BLaER1 treated with 17β-estradiol and CSF1 and Interleukin-3, amounts not matched to agents 10 nM and 100 nM (cell line): ENCODE measurements around the gene SYNRG.

Source experiments
- H3K27ac ChIP-seq, 11 experiments: shearing (Covaris generic); formaldehyde crosslinking; 2 replicates each; pipeline ENCODE4 v1.8.1; 2022
- H3K27me3 ChIP-seq, 11 experiments: shearing (Covaris generic); formaldehyde crosslinking; 2 replicates each; pipeline ENCODE4 v1.8.1; 2022
- H3K36me3 ChIP-seq, 11 experiments: shearing (Covaris generic); formaldehyde crosslinking; 2 replicates each; pipeline ENCODE4 v1.8.1; 2022
- H3K4me1 ChIP-seq, 10 experiments: shearing (Covaris generic); formaldehyde crosslinking; 2 replicates each; pipeline ENCODE4 v1.8.1; 2022
- H3K4me2 ChIP-seq, 11 experiments: shearing (Covaris generic); formaldehyde crosslinking; 2 replicates each; pipeline ENCODE4 v1.8.1; 2022
- H3K4me3 ChIP-seq, 10 experiments: shearing (Covaris generic); formaldehyde crosslinking; 2 replicates each; pipeline ENCODE4 v1.8.1; 2022
- H3K9ac ChIP-seq, 11 experiments: shearing (Covaris generic); formaldehyde crosslinking; 2 replicates each; pipeline ENCODE4 v1.8.1; 2022
- H3K9me3 ChIP-seq, 11 experiments: shearing (Covaris generic); formaldehyde crosslinking; replicated peaks in 1 of 11; 2 replicates each; pipeline ENCODE4 v1.8.1; 2022
- H4K20me1 ChIP-seq, 11 experiments: shearing (Covaris generic); formaldehyde crosslinking; 2 replicates each; pipeline ENCODE4 v1.8.1; 2022
- Cebpa-rat ChIP-seq, 11 experiments: shearing (Covaris generic); IDR thresholded peaks; 2 replicates each; pipeline ENCODE4 v1.8.1; 2022

The SYNRG gene

DNA sequence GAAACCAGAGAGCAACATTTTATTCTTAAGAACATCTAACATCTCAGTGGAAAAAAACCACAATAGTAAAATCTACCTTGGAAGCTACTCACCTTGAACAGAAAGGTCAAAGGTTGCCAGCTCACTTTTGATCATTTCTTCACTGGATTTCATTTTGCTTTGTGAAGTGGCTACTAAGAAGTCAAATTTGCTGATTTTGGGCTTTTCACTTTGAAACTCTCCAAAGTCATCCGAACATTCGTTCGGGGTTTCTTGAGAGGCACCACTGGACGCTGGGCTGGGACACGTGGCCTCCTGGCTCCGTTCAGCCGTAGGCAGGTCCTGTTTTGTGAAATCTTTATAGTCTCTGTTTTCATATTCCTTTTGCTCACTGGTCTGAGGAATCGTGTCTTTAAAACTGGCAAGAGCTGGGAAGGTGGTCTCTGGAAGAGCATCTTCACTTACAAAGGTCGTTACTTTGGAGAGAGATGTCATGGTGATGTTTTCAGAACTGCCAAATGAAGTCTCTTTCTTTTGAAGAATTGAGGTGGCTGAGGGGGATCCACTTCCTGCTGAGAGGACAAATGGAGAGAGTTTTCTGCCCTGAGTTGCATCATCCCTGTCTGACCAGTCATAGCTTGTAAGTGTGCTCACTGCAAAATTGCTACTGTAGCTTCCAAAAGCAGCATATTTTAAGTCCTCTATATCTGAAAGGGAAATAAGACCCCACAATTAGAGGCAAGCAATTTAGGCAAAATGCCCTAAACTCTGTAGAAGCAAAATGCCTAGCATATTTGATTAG is 67.1 kb downstream of the SYNRG start:
- no peak overlapping the region for H3K9ac ChIP-seq
- H4K20me1 ChIP-seq = peaks cover 2 to 46% (median 16%) of the 10 kb centered on the region in 11 experiments; a peak in 14 of 22 replicates
- no peaks in the 10 kb centered on the region; a peak in 1 of 20 replicates for H3K4me1 ChIP-seq
- H3K4me2 ChIP-seq = no peak overlapping the region
- H3K27ac ChIP-seq = no peak overlapping the region
- TF ChIP-seq Cebpa-rat (IDR thresholded peaks at IDR 0.05) = no peak
- H3K4me3 ChIP-seq = no peak overlapping the region
- no peaks in the 10 kb centered on the region for H3K9me3 ChIP-seq
- H3K27me3 ChIP-seq = no peaks in the 10 kb centered on the region
- peaks cover 75 to 100% (median 89%) of the 10 kb centered on the region in 11 experiments for H3K36me3 ChIP-seq

DNA sequence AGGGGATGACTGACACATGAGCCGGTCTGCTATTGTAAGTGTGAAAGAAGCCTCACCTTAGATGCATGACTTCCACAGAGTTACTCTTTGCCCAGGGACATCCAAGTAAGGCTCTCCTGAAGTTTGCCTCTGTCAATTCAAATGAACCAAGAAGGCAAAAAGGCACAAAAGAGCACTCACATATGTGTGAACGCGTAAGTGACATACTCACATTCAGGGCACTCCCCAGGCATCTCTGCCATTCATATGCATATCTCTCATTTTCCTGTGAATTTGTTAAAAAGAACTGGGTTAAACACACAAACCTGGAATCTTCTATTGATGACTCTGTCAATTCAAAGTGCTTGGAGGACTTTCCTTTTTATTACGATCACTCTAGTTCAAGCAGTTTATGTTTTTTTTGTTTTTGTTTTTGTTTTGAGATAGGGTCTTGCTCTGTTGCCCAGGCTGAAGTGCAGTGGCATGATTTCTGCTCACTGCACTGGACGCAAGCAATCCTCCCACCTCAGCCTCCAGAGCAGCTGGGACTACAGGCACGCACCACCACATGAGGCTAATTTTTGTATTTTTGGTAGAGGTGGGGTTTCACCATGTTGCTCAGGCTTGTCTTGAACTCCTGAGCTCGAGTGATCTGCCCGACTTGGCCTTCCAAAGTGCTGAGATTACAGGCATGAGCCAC is 70.1 kb downstream of the SYNRG start:
- no peaks in the 10 kb centered on the region; a peak in 1 of 20 replicates for H3K4me1 ChIP-seq

DNA sequence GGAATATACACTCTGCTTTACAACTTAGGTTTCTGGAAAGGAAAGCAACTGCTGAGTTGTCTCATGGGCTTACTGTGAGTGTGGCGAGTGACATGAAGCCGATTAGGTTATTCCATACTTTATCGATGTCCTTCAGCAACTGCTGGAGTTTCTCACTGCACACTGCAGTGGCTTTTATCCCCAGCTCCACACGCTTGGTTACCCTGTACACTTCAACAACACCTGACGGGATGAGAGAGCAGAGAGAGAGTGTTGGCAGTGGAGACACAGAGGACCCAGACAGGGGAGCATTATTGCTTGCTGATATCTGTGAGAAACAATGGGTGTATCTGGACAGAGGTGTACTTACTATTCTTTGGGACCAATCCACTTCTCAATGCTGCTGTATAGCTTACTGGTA is 73.3 kb downstream of the SYNRG start:
- H3K4me2 ChIP-seq = no peak overlapping the region
- no peak overlapping the region for H3K4me3 ChIP-seq
- no peak overlapping the region for H3K9ac ChIP-seq
- H4K20me1 ChIP-seq = peaks cover 0 to 20% (median under 1%) of the 10 kb centered on the region in 11 experiments; a peak in 5 of 22 replicates
- H3K27me3 ChIP-seq = no peaks in the 10 kb centered on the region
- no peaks in the 10 kb centered on the region for H3K9me3 ChIP-seq
- TF ChIP-seq Cebpa-rat (IDR thresholded peaks at IDR 0.05) = no peak
- H3K36me3 ChIP-seq = peaks cover 93 to 100% (median 98%) of the 10 kb centered on the region in 11 experiments
- no peak overlapping the region for H3K27ac ChIP-seq
- no peaks in the 10 kb centered on the region for H3K4me1 ChIP-seq

More for the DNA sequence above, 70.1 kb downstream of the SYNRG start:
- no peaks in the 10 kb centered on the region for H3K9me3 ChIP-seq
- H3K9ac ChIP-seq = no peak overlapping the region
- H3K27ac ChIP-seq = no peak overlapping the region
- H4K20me1 ChIP-seq = peaks cover 0 to 24% (median 4%) of the 10 kb centered on the region in 11 experiments; a peak in 8 of 22 replicates
- no peaks in the 10 kb centered on the region for H3K27me3 ChIP-seq
- TF ChIP-seq Cebpa-rat (IDR thresholded peaks at IDR 0.05) = no peak
- no peak overlapping the region for H3K4me2 ChIP-seq
- no peak overlapping the region for H3K4me3 ChIP-seq
- peaks cover 93 to 100% (median 99%) of the 10 kb centered on the region in 11 experiments for H3K36me3 ChIP-seq

DNA sequence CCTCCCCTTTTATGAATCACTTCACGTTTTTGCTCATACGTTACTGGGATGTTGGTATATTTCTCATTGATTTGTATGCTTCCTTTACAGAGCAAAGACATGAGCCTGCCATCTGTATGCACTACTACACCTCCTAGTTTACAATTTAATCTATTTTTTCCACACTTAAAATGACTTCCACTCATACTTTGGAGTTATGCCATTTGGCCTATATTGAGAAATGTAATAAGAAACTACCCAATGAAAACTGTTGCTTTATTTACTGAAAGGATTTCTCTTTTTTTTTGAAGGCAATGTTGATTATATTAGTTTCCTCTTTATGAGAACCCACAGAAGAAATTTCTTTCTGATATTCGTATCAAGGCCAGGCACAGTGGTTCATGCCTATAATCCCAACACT is 76.5 kb downstream of the SYNRG start:
- H3K9me3 ChIP-seq = no peaks in the 10 kb centered on the region
- no peaks in the 10 kb centered on the region for H3K4me1 ChIP-seq
- H4K20me1 ChIP-seq = peaks cover 0 to 23% (median 3%) of the 10 kb centered on the region in 11 experiments; a peak in 5 of 22 replicates
- H3K9ac ChIP-seq = no peak overlapping the region
- H3K27me3 ChIP-seq = no peaks in the 10 kb centered on the region
- peaks cover 91 to 100% (median 98%) of the 10 kb centered on the region in 11 experiments for H3K36me3 ChIP-seq
- no peak overlapping the region for H3K4me2 ChIP-seq
- no peak overlapping the region for H3K4me3 ChIP-seq
- no peak for TF ChIP-seq Cebpa-rat (IDR thresholded peaks at IDR 0.05)
- no peak overlapping the region for H3K27ac ChIP-seq

DNA sequence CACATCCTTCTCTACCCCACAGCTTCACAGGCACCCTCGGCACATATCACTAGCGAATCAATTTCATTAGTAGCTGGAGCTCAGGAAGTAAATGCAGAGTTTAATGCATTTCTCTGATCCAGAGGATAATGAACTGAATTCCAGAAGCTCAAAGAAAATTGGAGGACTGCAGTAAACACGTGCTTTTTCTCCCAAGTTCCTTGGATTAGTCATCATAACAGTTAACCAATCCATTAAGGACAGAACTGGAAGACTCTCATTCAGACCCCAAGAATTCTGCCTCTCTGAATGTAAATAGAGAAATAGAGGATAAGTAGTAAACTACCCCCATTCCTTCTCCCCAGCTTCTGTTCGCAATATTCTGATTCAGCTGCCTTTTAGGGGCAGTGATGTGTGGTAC is 78.8 kb downstream of the SYNRG start:
- Histone ChIP-seq H3K9me3 (no peaks in the 10 kb centered on the region), H3K4me1 (no peaks in the 10 kb centered on the region), H3K4me3 (no peak overlapping the region), H3K27me3 (no peaks in the 10 kb centered on the region), H3K4me2 (no peak overlapping the region), H3K27ac (no peak overlapping the region), H3K36me3 (peaks cover 77 to 100% (median 91%) of the 10 kb centered on the region in 11 experiments), H3K9ac (no peak overlapping the region), H4K20me1 (peaks cover 0 to 16% (median 3%) of the 10 kb centered on the region in 11 experiments; a peak in 4 of 22 replicates)
- no peak for TF ChIP-seq Cebpa-rat (IDR thresholded peaks at IDR 0.05)

DNA sequence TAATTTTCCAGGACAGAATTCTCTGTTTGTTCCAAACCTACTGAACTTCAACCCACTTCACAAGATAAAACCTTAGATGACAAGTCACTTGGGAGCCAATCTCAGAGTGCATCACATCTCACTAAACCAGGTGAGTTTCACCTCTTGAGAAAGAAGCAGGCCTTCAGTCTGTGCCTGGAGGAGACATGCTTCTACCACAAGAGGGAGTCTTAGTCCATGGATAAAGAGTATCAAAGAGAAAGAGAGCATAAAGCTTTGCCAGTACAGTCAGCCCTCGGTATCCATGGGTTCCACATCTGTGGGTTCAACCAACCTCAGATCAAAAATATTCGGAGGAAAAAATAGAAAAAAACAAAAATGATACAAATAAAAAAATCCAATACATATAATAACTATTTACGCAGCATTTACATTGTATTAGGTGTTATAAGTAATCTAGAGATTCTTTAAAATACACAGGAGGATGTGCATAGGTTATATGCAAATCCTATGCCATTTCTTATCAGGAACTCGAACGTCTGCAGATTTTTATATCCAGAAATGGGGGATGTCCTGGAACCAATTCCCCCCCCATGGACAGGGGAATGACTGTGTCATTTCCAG is 81.9 kb downstream of the SYNRG start:
- no peak for TF ChIP-seq Cebpa-rat (IDR thresholded peaks at IDR 0.05)
- H3K27ac ChIP-seq = no peak overlapping the region
- H3K4me1 ChIP-seq = no peaks in the 10 kb centered on the region
- H3K27me3 ChIP-seq = no peaks in the 10 kb centered on the region
- no peak overlapping the region for H3K4me3 ChIP-seq
- H3K9ac ChIP-seq = no peak overlapping the region
- H3K9me3 ChIP-seq = no peaks in the 10 kb centered on the region
- H4K20me1 ChIP-seq = peaks cover 0 to 18% (median 3%) of the 10 kb centered on the region in 11 experiments; a peak in 4 of 22 replicates
- H3K4me2 ChIP-seq = no peak overlapping the region
- peaks cover 70 to 100% (median 88%) of the 10 kb centered on the region in 11 experiments for H3K36me3 ChIP-seq

DNA sequence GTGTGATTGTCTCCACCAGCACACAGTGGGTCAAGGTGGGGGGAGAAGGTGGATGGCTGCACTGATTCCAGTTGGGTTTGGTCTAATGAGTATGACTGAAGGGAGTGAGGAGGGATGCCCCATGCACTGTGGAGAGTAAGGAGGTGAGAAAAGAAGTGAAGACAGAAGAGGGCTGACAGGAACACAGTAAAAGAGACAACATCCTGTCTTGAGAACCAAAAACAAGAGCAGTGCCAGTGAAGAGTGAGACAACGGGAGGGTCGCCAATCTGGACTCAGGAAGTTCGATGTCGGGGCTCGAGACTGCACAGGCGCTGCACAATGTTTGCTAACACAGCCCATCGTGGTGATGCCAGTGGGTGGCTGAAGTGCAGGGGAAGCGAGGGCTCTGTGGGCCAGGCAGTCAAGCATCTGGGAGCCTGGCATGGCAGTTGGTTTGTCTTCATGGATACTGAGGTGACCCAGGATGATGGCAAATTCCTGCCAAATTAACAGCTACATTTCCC is 85.5 kb downstream of the SYNRG start:
- H3K4me2 ChIP-seq = no peak overlapping the region
- H4K20me1 ChIP-seq = peaks cover 0 to 23% (median 6%) of the 10 kb centered on the region in 11 experiments; a peak in 9 of 22 replicates
- no peaks in the 10 kb centered on the region for H3K9me3 ChIP-seq
- no peaks in the 10 kb centered on the region for H3K27me3 ChIP-seq
- H3K4me1 ChIP-seq = peaks cover 0 to 15% (median 7%) of the 10 kb centered on the region in 10 experiments; a peak in 9 of 20 replicates
- H3K9ac ChIP-seq = no peak overlapping the region
- H3K36me3 ChIP-seq = peaks cover 60 to 100% (median 84%) of the 10 kb centered on the region in 11 experiments
- no peak overlapping the region for H3K27ac ChIP-seq
- no peak for TF ChIP-seq Cebpa-rat (IDR thresholded peaks at IDR 0.05)
- H3K4me3 ChIP-seq = no peak overlapping the region

DNA sequence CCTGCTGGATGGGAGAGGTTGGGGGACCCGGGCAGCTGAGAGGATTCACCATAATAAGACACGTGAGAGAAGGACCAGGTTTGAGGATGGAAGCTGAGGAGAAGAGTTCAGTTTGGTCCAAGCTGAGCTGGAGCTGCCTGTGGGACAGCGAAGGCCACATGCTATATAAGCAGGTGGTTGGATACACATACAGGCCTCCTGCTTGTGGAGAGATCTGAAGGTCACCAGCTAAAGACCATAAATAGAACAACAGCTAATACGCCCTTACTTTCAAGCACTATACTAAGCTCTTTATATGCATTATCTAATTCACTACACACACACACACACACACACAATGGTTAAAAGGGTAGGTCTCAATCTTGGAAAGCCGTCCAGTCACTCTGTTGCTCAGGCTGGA is 87.4 kb downstream of the SYNRG start:
- Histone ChIP-seq H3K36me3 (peaks cover 73 to 100% (median 90%) of the 10 kb centered on the region in 11 experiments), H4K20me1 (peaks cover 0 to 37% (median 14%) of the 10 kb centered on the region in 11 experiments; a peak in 13 of 22 replicates), H3K27me3 (no peaks in the 10 kb centered on the region), H3K9ac (no peak overlapping the region), H3K4me2 (no peak overlapping the region), H3K9me3 (no peaks in the 10 kb centered on the region), H3K4me3 (no peak overlapping the region), H3K4me1 (peaks cover 0 to 15% (median 7%) of the 10 kb centered on the region in 10 experiments; a peak in 9 of 20 replicates), H3K27ac (no peak overlapping the region)
- no peak for TF ChIP-seq Cebpa-rat (IDR thresholded peaks at IDR 0.05)
